Suprapubic skin (tissue), 4 donors: Measurements from ENCODE around the gene SMC4.

Experiments used
- CTCF ChIP-seq, 2 donors: fragments of 200-600 bp in 1 of 2; fragments of 450-650 bp in 1 of 2; sonication (generic) in 1 of 2; IDR thresholded peaks; one replicate each; pipeline ENCODE4 v1.5.1; 2016 to 2019; ENCODE audit warnings: antibody characterized with exemption in 2 of 2, mild to moderate bottlenecking in 1 of 2, moderate library complexity in 1 of 2
- EP300 ChIP-seq: sonication (generic); formaldehyde crosslinking; IDR thresholded peaks from one replicate; pipeline ENCODE4 v1.6.1; 2017; ENCODE audit warnings: antibody characterized with exemption
- POLR2A ChIP-seq, 2 donors: fragments of 450-650 bp; IDR thresholded peaks; one replicate each; pipeline ENCODE4 v1.6.1; 2017; ENCODE audit warnings: antibody characterized with exemption in 2 of 2, mild to moderate bottlenecking in 2 of 2, moderate library complexity in 2 of 2
- POLR2AphosphoS5 ChIP-seq, 3 donors: sonication (generic); formaldehyde crosslinking; IDR thresholded peaks; one replicate each; pipeline ENCODE4 v1.6.1; 2017; ENCODE audit warnings: antibody characterized with exemption in 3 of 3

DNA sequence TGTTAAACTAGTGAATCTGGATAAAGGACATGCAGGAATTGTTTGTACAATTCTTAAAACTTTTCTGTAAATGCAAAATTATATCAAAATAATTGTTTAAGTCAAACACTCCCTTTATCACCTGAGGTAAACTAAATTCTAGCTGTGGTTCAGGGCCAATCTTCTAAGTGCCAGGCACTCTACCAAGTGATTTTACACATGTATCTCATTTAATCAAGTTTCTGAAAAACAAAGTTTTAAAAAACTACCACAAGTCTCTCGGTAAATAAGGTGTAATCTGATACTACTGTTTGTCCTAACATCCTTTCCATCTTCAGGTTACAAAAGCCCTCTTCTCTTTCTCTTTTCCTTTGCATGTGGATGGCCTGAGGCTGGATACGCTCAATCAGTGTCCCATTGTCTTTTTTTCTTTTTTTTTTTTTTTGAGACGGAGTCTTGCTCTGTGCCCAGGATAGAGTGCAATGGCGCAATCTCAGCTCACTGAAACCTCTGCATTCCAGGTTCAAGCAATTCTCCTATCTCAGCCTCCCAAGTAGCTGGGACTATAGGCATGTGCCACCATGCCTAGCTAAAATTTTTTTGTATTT, 19.7 kb upstream of the SMC4 start:
- no peak for TF ChIP-seq CTCF (IDR thresholded peaks at IDR 0.05)
- no peak for TF ChIP-seq POLR2A (IDR thresholded peaks at IDR 0.05)
- TF ChIP-seq EP300, result no peak
- no peak for TF ChIP-seq POLR2AphosphoS5 (IDR thresholded peaks at IDR 0.05)
